ENCODE measurements around the gene CLHC1. TPM values are rescaled to one million over a fixed set of nuclear protein-coding genes. Genes with fewer than 3 reads are reported as not detected.
A peak's percentile ranks its signal among the peaks of the same experiment; 100 is the strongest.

CLHC1 gene
- total RNA-seq, 1 experiment from 2014 or later: 3.9 TPM

DNA sequence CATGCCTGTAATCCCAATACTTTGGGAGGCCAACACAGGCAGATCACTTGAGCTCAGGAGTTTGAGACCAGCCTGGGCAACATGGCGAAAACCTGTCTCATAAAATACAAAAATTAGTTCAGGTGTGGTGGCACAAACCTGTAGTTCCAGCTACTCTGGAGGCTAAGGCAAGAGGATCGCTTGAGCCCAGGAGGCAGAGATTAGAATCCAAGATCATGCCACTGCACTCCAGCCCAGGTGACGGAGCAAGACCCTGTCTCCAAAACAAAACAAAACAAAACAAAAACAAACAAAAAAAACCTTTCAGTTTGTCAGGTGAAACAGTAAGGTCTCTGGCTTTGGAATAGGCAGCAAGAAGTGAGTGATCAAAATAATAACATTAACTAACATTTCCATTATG is 84.6 kb downstream of the CLHC1 start:
- Histone ChIP-seq H3K9ac (ENCODE audit: low read length) (no peak overlapping the region), H3K9me3 (ENCODE audit: low read length) (no peaks in the 10 kb centered on the region), H3K36me3 (ENCODE audit: low read depth, low read length) (no peaks in the 10 kb centered on the region), H3K9me2 (replicated peaks; ENCODE audit: low read length) (no peaks in the 10 kb centered on the region), H4K20me1 (ENCODE audit: low read length) (no peaks in the 10 kb centered on the region), H3K79me2 (ENCODE audit: low read length) (no peaks in the 10 kb centered on the region), H3K4me2 (ENCODE audit: low read length) (peak overlapping the region; percentile 21; the same call in 1 of the 2 replicates), H3K4me1 (ENCODE audit: insufficient read depth, low read length) (peaks cover 18% of the 10 kb centered on the region), H3K27me3 (ENCODE audit: low read length) (no peaks in the 10 kb centered on the region), H3F3A (ENCODE audit: low read length, unreplicated experiment) (no peaks in the 10 kb centered on the region), H2AFZ (ENCODE audit: low read length) (no peak overlapping the region), H3K4me3 (ENCODE audit: low read length) (no peak overlapping the region), H3K27ac (ENCODE audit: low read length) (peak overlapping the region; percentile 59)
- DNase-seq: no peak
- ChIA-PET POLR2A (ENCODE audit: unreplicated experiment) (no interaction called here), CTCF (no interaction called here)
- BruUV-seq (replicated peaks): no TSS peak
- no peak for ATAC-seq
- intact Hi-C loops (cut with micrococcal nuclease): no loop called here
- TF ChIP-seq EZH2 (IDR thresholded peaks at IDR 0.05; ENCODE audit: low read length, unreplicated experiment) (no peak), EZH2phosphoT487 (IDR thresholded peaks at IDR 0.05; ENCODE audit: borderline replicate concordance, low read length) (no peak)
- TF ChIP-seq, protein P1, sequence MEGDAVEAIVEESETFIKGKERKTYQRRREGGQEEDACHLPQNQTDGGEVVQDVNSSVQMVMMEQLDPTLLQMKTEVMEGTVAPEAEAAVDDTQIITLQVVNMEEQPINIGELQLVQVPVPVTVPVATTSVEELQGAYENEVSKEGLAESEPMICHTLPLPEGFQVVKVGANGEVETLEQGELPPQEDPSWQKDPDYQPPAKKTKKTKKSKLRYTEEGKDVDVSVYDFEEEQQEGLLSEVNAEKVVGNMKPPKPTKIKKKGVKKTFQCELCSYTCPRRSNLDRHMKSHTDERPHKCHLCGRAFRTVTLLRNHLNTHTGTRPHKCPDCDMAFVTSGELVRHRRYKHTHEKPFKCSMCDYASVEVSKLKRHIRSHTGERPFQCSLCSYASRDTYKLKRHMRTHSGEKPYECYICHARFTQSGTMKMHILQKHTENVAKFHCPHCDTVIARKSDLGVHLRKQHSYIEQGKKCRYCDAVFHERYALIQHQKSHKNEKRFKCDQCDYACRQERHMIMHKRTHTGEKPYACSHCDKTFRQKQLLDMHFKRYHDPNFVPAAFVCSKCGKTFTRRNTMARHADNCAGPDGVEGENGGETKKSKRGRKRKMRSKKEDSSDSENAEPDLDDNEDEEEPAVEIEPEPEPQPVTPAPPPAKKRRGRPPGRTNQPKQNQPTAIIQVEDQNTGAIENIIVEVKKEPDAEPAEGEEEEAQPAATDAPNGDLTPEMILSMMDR (conservative IDR thresholded peaks at IDR 0.05; ENCODE audit: low read depth, low read length): no peak

DNA sequence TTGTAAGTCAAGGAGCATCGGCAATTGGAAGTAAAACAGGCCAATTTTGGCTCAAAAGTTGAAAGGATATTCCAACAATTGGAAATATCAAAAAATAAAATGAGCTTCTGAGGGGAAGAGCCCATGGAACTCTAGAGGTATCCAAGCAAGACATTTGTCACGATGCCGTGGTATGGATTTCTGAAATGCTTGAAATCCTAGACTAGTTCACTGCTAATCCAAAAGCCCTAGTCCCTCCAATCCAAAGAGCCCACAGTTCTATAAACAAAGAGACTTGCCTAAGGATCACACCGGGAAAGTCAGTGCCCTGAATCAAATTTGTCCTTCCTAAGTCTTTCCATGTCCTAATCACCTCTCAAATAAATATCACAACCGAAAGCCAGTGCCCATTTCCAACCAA is 85.1 kb downstream of the CLHC1 start:
- intact Hi-C loops (cut with micrococcal nuclease): no loop called here
- Histone ChIP-seq H3K79me2 (ENCODE audit: low read length) (no peaks in the 10 kb centered on the region), H3K4me1 (ENCODE audit: insufficient read depth, low read length) (peaks cover 18% of the 10 kb centered on the region), H2AFZ (ENCODE audit: low read length) (no peak overlapping the region), H3K36me3 (ENCODE audit: low read depth, low read length) (no peaks in the 10 kb centered on the region), H3K4me3 (ENCODE audit: low read length) (no peak overlapping the region), H3K27ac (ENCODE audit: low read length) (no peak overlapping the region), H4K20me1 (ENCODE audit: low read length) (no peaks in the 10 kb centered on the region), H3K9ac (ENCODE audit: low read length) (no peak overlapping the region), H3K9me3 (ENCODE audit: low read length) (no peaks in the 10 kb centered on the region), H3F3A (ENCODE audit: low read length, unreplicated experiment) (no peaks in the 10 kb centered on the region), H3K27me3 (ENCODE audit: low read length) (no peaks in the 10 kb centered on the region), H3K9me2 (replicated peaks; ENCODE audit: low read length) (no peaks in the 10 kb centered on the region), H3K4me2 (ENCODE audit: low read length) (no peak overlapping the region)
- TF ChIP-seq EZH2 (IDR thresholded peaks at IDR 0.05; ENCODE audit: low read length, unreplicated experiment): no peak
- TF ChIP-seq, protein P1 (conservative IDR thresholded peaks at IDR 0.05; ENCODE audit: low read depth, low read length): no peak
- TF ChIP-seq EZH2phosphoT487 (IDR thresholded peaks at IDR 0.05; ENCODE audit: borderline replicate concordance, low read length): no peak
- BruUV-seq (replicated peaks): no TSS peak
- ATAC-seq (no peak), DNase-seq (no peak)
- POLR2A ChIA-PET (ENCODE audit: unreplicated experiment): no interaction called here
- CTCF ChIA-PET: no interaction called here

DNA sequence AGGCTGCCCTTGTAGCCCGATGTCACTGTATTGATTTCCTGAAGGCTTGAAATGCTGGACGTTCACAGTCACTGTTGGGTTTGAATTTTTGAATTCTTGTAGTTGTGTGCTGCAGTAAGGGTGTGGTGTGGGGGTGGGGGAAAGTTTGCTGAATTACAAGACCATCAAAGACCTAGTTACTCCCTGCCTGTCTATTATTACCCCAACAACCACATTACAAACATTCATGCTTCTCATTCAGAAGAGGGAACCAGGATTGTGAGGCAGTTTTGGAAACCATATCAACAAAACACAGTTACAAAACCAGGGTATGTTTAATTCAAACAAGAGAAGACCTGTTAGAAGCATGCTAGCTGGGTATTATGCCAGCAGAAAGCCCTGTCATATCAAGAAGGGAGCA is 85.8 kb downstream of the CLHC1 start:
- no TSS peak for BruUV-seq (replicated peaks)
- Histone ChIP-seq H3K4me3 (ENCODE audit: low read length) (no peak overlapping the region), H3K27me3 (ENCODE audit: low read length) (no peaks in the 10 kb centered on the region), H2AFZ (ENCODE audit: low read length) (no peak overlapping the region), H3K4me1 (ENCODE audit: insufficient read depth, low read length) (peaks cover 18% of the 10 kb centered on the region), H4K20me1 (ENCODE audit: low read length) (no peaks in the 10 kb centered on the region), H3K27ac (ENCODE audit: low read length) (no peak overlapping the region), H3K9me3 (ENCODE audit: low read length) (no peaks in the 10 kb centered on the region), H3K36me3 (ENCODE audit: low read depth, low read length) (no peaks in the 10 kb centered on the region), H3K9ac (ENCODE audit: low read length) (no peak overlapping the region), H3K4me2 (ENCODE audit: low read length) (no peak overlapping the region), H3F3A (ENCODE audit: low read length, unreplicated experiment) (no peaks in the 10 kb centered on the region), H3K79me2 (ENCODE audit: low read length) (no peaks in the 10 kb centered on the region), H3K9me2 (replicated peaks; ENCODE audit: low read length) (no peaks in the 10 kb centered on the region)
- intact Hi-C loops (cut with micrococcal nuclease): no loop called here
- CTCF ChIA-PET: no interaction called here
- POLR2A ChIA-PET (ENCODE audit: unreplicated experiment): no interaction called here
- ATAC-seq (no peak), DNase-seq (no peak)
- TF ChIP-seq, protein P1 (conservative IDR thresholded peaks at IDR 0.05; ENCODE audit: low read depth, low read length): no peak
- TF ChIP-seq EZH2 (IDR thresholded peaks at IDR 0.05; ENCODE audit: low read length, unreplicated experiment) (no peak), EZH2phosphoT487 (IDR thresholded peaks at IDR 0.05; ENCODE audit: borderline replicate concordance, low read length) (no peak)

All from PC-3 (cell line).